Nephron progenitor cell (in vitro differentiated cells): ENCODE data around the gene MMD.
"Not testable (repeated sequence)": the region's sequence is repeated elsewhere in the genome, so short reads cannot be mapped to it uniquely, and the experiment has no call there.

Experiments used
- DNase-seq: peaks from one replicate; pipeline ENCODE4 v3.0.0; 2021
- H3K27ac Mint-ChIP-seq: 2 replicates; pipeline ENCODE4 v1.8.0; 2021; ENCODE audit warnings: mild to moderate bottlenecking, moderate library complexity, mixed read lengths
- H3K27me3 Mint-ChIP-seq: 2 replicates; pipeline ENCODE4 v1.8.0; 2021; ENCODE audit warnings: mild to moderate bottlenecking, low read depth, mixed read lengths; ENCODE audit not compliant: poor library complexity
- H3K36me3 Mint-ChIP-seq: 2 replicates; pipeline ENCODE4 v1.8.0; 2021; ENCODE audit warnings: low read depth, mixed read lengths
- H3K4me1 Mint-ChIP-seq: 2 replicates; pipeline ENCODE4 v1.8.0; 2021; ENCODE audit warnings: mixed read lengths
- H3K4me3 Mint-ChIP-seq: 2 replicates; pipeline ENCODE4 v1.8.0; 2021; ENCODE audit warnings: mild to moderate bottlenecking, moderate library complexity, mixed read lengths
- H3K9me3 Mint-ChIP-seq: 2 replicates; pipeline ENCODE4 v1.8.0; 2021; ENCODE audit warnings: mild to moderate bottlenecking, moderate library complexity, mixed read lengths
- CTCF ChIP-seq: fragments of 200-600 bp; sonication (generic); IDR thresholded peaks from 2 replicates; pipeline ENCODE4 v1.5.0; 2021; ENCODE audit warnings: antibody characterized with exemption

The MMD gene

GRCh38 chr17:55446581-55447205, 25.1 kb upstream of the MMD start:
- Mint-ChIP-seq H3K4me3 (no peak overlapping the region), H3K4me1 (peaks cover 15% of the 10 kb centered on the region), H3K9me3 (no peaks in the 10 kb centered on the region), H3K27ac (no peak overlapping the region), H3K36me3 (no peaks in the 10 kb centered on the region), H3K27me3 (peaks cover 3% of the 10 kb centered on the region)
- TF ChIP-seq CTCF, result no peak
- DNase-seq, result no peak

- H3K36me3 Mint-ChIP-seq, DNase-seq, H3K27me3 Mint-ChIP-seq, H3K9me3 Mint-ChIP-seq, H3K4me3 Mint-ChIP-seq, H3K27ac Mint-ChIP-seq: not testable (repeated sequence)
- H3K4me1 Mint-ChIP-seq, result peaks cover 15% of the 10 kb centered on the region
Measured at GRCh38 chr17:55446004-55446403, 24.4 kb upstream of the MMD start.

- Mint-ChIP-seq H3K27me3 (peaks cover 3% of the 10 kb centered on the region), H3K36me3 (no peaks in the 10 kb centered on the region), H3K4me3 (no peak overlapping the region), H3K9me3 (no peaks in the 10 kb centered on the region), H3K4me1 (peaks cover 15% of the 10 kb centered on the region), H3K27ac (no peak overlapping the region)
- DNase-seq, result no peak
- no peak for TF ChIP-seq CTCF
Measured at GRCh38 chr17:55444471-55445441, 23.1 kb upstream of the MMD start.

GRCh38 chr17:55443904-55444303, 22.3 kb upstream of the MMD start:
- Mint-ChIP-seq H3K36me3 (no peaks in the 10 kb centered on the region), H3K4me3 (no peak overlapping the region), H3K9me3 (no peaks in the 10 kb centered on the region), H3K27me3 (peaks cover 3% of the 10 kb centered on the region), H3K27ac (no peak overlapping the region), H3K4me1 (peaks cover 15% of the 10 kb centered on the region)
- TF ChIP-seq CTCF, result no peak
- DNase-seq, result no peak

- Mint-ChIP-seq H3K27me3 (peaks cover 3% of the 10 kb centered on the region), H3K4me1 (peaks cover 15% of the 10 kb centered on the region), H3K9me3 (no peaks in the 10 kb centered on the region), H3K27ac (no peak overlapping the region), H3K4me3 (no peak overlapping the region), H3K36me3 (no peaks in the 10 kb centered on the region)
- no peak for DNase-seq
- TF ChIP-seq CTCF, result no peak
Measured at GRCh38 chr17:55442953-55443683, 21.5 kb upstream of the MMD start.

- H3K36me3 Mint-ChIP-seq, result no peaks in the 10 kb centered on the region
- peaks cover 18% of the 10 kb centered on the region for H3K4me1 Mint-ChIP-seq
- no peak for DNase-seq
- H3K27ac Mint-ChIP-seq, result no peak overlapping the region
- no peak overlapping the region for H3K4me3 Mint-ChIP-seq
- no peak for TF ChIP-seq CTCF
- peaks cover 3% of the 10 kb centered on the region for H3K9me3 Mint-ChIP-seq
- H3K27me3 Mint-ChIP-seq, result peaks cover 3% of the 10 kb centered on the region
Measured at GRCh38 chr17:55442462-55442861, 20.8 kb upstream of the MMD start.
